Hypothalamus (tissue), 51 donors: ENCODE measurements around the gene KAT2B.
A peak's percentile ranks its signal among the peaks of the same experiment; 100 is the strongest.

ENCODE experiments used
- DNase-seq, 51 donors: peaks; one replicate each; lab custom pipeline; 2025; lab: John Stamatoyannopoulos, UW

KAT2B gene

DNA sequence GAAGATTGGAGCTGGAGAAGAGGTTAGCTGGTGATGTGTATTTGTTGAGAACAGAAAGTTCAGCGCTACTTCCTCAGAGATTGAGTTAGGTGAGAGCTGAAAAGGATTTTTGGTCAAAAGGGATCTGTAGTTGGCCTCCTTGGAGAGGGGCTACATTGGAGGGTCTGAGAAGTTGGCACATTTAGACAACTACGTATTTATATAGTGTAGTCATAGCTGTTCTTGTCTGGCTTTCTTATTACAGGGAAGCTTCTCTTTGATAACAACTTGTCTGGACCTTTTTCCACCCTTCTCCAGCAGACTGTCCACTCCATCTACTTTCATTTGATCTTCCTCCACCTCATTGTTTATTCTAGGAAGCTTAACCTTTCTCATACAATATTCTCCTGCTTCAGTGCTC, 43.7 kb downstream of the KAT2B start:
- no peak for DNase-seq

GRCh38 chr3:20091331-20092047, 51.2 kb downstream of the KAT2B start:
- DNase-seq, result no peak

GRCh38 chr3:20095470-20095869, 55.2 kb downstream of the KAT2B start:
- no peak for DNase-seq

DNA sequence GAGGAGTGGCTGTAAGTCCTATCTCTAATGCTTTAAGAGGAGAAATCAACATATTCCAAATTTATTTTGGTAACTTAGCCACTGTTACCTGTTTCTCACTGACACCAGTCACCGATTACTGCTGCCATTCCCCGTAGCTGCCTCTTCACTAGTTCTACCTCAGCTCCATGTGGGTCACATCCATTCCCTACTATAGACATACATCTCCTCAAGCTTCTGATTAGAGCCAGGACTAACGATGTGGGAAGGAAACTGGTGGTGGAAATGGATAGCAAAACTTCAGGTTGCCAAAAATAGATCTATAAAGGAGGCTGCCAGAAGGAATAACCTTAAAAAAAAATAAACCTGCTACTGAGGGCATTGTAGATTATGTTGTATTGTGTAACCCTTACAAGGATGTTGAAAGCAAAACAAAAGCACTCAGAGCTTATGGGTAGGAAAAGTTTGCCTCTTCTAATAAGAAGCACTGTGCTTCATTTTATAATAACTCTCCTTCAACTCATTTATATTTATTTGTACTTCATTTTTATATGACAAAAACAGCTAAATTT, 56.0 kb downstream of the KAT2B start:
- no peak for DNase-seq

- DNase-seq, result peak in 1 of 51 donors; percentile 12
Observed at GRCh38 chr3:20097015-20097414, 56.8 kb downstream of the KAT2B start.

DNA sequence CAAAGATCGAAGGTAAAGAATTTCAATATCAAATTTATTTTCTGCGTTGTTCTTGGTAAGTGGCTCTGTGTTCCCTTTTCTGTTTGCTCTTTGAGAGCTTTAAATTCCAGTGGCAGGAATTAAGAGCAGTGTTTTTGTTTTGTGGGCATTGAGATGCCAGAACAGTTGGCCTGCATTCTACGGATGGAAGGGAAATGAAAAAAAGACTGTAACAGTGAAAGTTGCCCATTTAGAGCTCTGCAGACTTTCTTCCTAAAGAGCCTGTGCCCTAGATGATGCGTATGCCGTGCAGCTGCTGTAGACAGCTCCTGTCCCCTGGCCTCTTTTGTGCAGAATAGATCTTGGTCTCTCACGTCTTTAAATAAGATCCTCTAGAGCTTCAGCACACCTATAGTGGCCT, 58.8 kb downstream of the KAT2B start:
- DNase-seq, result peak in 4 of 51 donors; percentile 9 to 54 (median 18)

DNA sequence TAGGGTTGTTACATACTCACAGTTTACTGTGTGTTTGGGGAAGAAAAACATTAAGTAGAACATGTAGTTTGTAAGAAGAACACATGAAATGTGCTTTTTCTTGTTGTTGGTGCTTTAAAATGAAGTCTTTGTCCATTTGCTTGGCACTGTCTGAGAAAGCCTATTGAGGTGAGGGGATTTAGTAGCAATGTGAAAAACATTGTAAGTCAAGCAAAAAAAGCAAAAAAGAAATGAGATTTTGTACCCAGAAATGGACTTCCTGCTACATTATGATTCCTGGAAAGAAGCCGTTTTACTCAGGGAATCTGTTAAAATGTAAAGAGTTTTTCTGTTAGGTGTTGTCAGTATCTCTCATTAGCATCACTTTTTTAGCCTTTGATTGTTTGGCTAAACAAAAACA, 59.9 kb downstream of the KAT2B start:
- peak in 1 of 51 donors; percentile 39 for DNase-seq

DNA sequence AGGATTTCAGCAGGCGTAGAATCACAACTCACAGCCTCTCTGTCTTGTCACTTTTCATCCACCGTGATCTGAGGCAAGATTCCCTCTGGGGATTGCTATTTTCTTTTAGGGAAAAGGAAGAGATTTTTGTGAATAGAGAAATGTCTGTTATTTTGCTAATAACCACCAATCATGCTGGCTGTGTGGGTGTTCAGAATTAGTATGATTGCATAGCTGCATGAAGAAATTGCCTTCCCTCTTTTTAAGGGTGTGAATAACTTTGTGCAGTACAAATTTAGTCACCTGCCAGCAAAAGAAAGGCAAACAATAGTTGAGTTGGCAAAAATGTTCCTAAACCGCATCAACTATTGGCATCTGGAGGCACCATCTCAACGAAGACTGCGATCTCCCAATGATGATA, 60.8 kb downstream of the KAT2B start:
- DNase-seq, result peak in 1 of 51 donors; percentile 54

- DNase-seq, result no peak
Observed at GRCh38 chr3:20103731-20104130, 63.5 kb downstream of the KAT2B start.

GRCh38 chr3:20104167-20104661, 64.0 kb downstream of the KAT2B start:
- no peak for DNase-seq

GRCh38 chr3:20105513-20106280, 65.5 kb downstream of the KAT2B start:
- no peak for DNase-seq

GRCh38 chr3:20107722-20108121, 67.5 kb downstream of the KAT2B start:
- no peak for DNase-seq

DNA sequence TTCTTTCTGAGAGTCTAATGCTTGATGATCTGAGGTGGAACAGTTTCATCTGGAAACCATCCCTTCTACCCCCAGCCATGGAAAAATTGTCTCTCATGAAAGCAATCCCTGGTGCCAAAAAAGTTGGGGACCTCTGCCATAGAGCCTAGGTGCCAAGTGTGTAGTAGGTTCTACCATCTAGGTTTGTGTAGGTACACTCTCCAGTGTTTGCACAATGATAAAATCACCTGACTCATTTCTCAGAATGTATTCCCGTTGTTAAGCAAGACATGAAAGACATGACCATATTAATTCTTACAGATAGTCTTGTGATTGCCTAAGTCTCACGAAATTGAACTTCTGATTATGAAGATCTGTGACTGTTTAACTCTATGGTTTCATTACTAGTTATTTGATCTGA, 68.6 kb downstream of the KAT2B start:
- no peak for DNase-seq

- no peak for DNase-seq
Observed at GRCh38 chr3:20110826-20111225, 70.6 kb downstream of the KAT2B start.

GRCh38 chr3:20111836-20112235, 71.6 kb downstream of the KAT2B start:
- DNase-seq, result no peak

DNA sequence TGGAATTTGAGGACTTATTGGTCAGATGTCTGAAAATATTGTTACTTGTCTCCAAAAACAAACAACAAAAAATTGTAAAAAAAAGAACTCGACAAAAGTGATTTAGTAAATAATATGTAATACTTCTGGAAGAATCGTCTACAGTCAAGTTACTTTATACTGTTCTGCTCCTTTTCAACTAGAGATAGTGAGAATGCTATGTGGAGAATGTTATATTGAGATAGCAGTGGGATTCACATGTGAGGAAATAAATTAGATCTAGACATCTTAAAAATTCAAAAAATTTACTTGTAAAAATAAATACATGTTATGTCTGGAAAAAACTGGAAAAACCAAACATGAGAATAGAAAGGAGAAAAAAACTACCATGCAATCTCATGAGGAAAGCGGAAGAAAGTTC, 80.8 kb downstream of the KAT2B start:
- DNase-seq, result no peak

- no peak for DNase-seq
Observed at GRCh38 chr3:20123131-20123652, 82.9 kb downstream of the KAT2B start.

- no peak for DNase-seq
Observed at GRCh38 chr3:20125289-20125688, 85.0 kb downstream of the KAT2B start.

- peak in 7 of 51 donors; percentile 1 to 17 (median 8) for DNase-seq
Observed at GRCh38 chr3:20125897-20126296, 85.7 kb downstream of the KAT2B start.

- DNase-seq, result no peak
Observed at GRCh38 chr3:20128358-20128757, 88.1 kb downstream of the KAT2B start.

DNA sequence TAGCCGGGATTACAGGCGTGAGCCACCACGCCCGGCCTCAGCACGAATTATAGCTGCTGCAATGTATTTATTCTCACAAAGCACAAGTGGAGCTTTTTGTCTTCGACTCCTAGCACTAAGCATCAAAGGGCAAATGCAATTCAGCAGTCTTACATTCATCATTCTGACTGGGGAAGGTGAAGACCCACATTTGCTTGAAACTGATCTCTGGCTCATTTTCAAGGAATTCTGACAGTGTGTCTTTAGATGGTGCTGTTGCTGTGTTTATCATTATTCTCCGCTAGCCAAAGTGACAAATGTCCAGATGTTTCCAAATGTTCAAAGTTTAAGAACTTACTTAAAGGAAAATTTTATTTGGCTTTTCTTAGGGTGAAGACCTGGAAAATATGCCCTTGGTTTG, 89.9 kb downstream of the KAT2B start:
- DNase-seq, result no peak
